K562 (cell line): ENCODE results near the gene TUBA1B. TPM values are rescaled to one million over a fixed set of nuclear protein-coding genes. Genes with fewer than 3 reads are reported as not detected.
A peak's percentile ranks its signal among the peaks of the same experiment; 100 is the strongest.

Experiments
- ATF2 ChIP-seq: sonication (generic); formaldehyde crosslinking; IDR thresholded peaks from 2 replicates; pipeline ENCODE4 v1.8.1; 2022; ENCODE audit warnings: missing genetic modification reagents
- BRCA1 ChIP-seq, 2 experiments: fragments of 450-650 bp in 1 of 2; sonication (generic) in 1 of 2; formaldehyde crosslinking in 1 of 2; IDR thresholded peaks; 2 replicates each; pipeline versions ENCODE4 v1.5.0 to v1.6.1; 2017 to 2020; ENCODE audit warnings: mild to moderate bottlenecking in 1 of 2, missing genetic modification reagents in 1 of 2
- HES1 ChIP-seq: fragments of 450-650 bp; IDR thresholded peaks from 2 replicates; pipeline ENCODE4 v1.6.1; 2016; ENCODE audit warnings: low read depth, mild to moderate bottlenecking, moderate library complexity
- HMG20A ChIP-seq: fragments of 450-650 bp; formaldehyde crosslinking; conservative IDR thresholded peaks from 2 replicates; pipeline ENCODE4 v1.4.0; 2020; ENCODE audit warnings: mild to moderate bottlenecking, mixed read lengths
- MCM5 ChIP-seq: fragments of 450-650 bp; IDR thresholded peaks from 2 replicates; pipeline ENCODE4 v1.6.1; 2016; ENCODE audit warnings: low read depth
- NBN ChIP-seq: fragments of 450-650 bp; IDR thresholded peaks from 2 replicates; pipeline ENCODE4 v1.6.1; 2016; ENCODE audit warnings: low read depth, mild to moderate bottlenecking
- POU5F1 ChIP-seq: fragments of 150-350 bp; IDR thresholded peaks from 2 replicates; pipeline ENCODE4 v1.6.1; 2014; ENCODE audit warnings: borderline replicate concordance, low read length, low read depth, mild to moderate bottlenecking; ENCODE audit not compliant: partially characterized antibody
- RBM14 ChIP-seq: fragments of 200-400 bp; formaldehyde crosslinking; IDR thresholded peaks from 2 replicates; pipeline ENCODE4 v1.6.1; 2018; ENCODE audit warnings: low read depth, mild to moderate bottlenecking, low read length, moderate library complexity, borderline replicate concordance; ENCODE audit not compliant: insufficient read depth
- SMAD2 ChIP-seq: fragments of 150-350 bp; IDR thresholded peaks from 2 replicates; pipeline ENCODE4 v1.6.1; 2014; ENCODE audit warnings: low read depth, mild to moderate bottlenecking, low read length
- THRAP3 ChIP-seq: fragments of 450-650 bp; IDR thresholded peaks from 2 replicates; pipeline ENCODE4 v1.6.1; 2016; ENCODE audit warnings: mild to moderate bottlenecking, inconsistent platforms, borderline replicate concordance
- ZFP91 ChIP-seq: sonication (generic); formaldehyde crosslinking; IDR thresholded peaks from 2 replicates; pipeline ENCODE4 v1.8.0; 2022; ENCODE audit warnings: mild to moderate bottlenecking, missing genetic modification reagents
- ZNF347 ChIP-seq: fragments of 450-650 bp; formaldehyde crosslinking; IDR thresholded peaks from 2 replicates; pipeline ENCODE4 v1.4.0; 2020; ENCODE audit warnings: low read depth, mild to moderate bottlenecking, moderate library complexity
- polyA plus RNA-seq, 8 experiments: library from polyadenylated mRNA; depleted of rRNA in 4 of 8; stranded (reverse) in 5 of 8; unstranded in 3 of 8; fragments of >200 nt; fragmentation: Nextera tagmentation in 2 of 8; fragmentation: Illumina TruSeq in 1 of 8; extraction: Ambion mirVana in 2 of 8; extraction: Trizol in 1 of 8; gene quantifications; 2 replicates each; pipeline versions ENCODE4 v1.2.1 to v1.2.3, GENCODE V29; 2011 to 2014; ENCODE audit warnings: inconsistent platforms in 1 of 8, missing spikeins in 1 of 8
- total RNA-seq, 7 experiments: library from RNA; depleted of rRNA in 6 of 7; stranded (reverse); fragments of >200 nt in 6 of 7; fragmentation: Illumina TruSeq in 2 of 7; extraction: Trizol in 2 of 7; gene quantifications; 2 replicates each; pipeline versions ENCODE4 v1.2.1 to v1.2.3, GENCODE V29; 2011 to 2021; ENCODE audit warnings: low replicate concordance in 1 of 7
- TF ChIP-seq, protein P1 (sequence below): fragments of 450-650 bp; formaldehyde crosslinking; IDR thresholded peaks from 2 replicates; pipeline ENCODE4 v1.4.0; 2022; ENCODE audit warnings: missing genetic modification characterization
- TF ChIP-seq, protein P2 (sequence below): fragments of 250-450 bp; sonication (Bioruptor Pico); IDR thresholded peaks from 2 replicates; pipeline ENCODE4 v1.8.0; 2022; ENCODE audit warnings: moderate library complexity, mild to moderate bottlenecking, inconsistent platforms

Gene TUBA1B
- total and polyA plus RNA-seq, 9 of the 15 experiments (the other 6 are each of a cell fraction or from before 2014, with no cell fraction given) = 2,189 to 4,624 (median 2,628) TPM

DNA sequence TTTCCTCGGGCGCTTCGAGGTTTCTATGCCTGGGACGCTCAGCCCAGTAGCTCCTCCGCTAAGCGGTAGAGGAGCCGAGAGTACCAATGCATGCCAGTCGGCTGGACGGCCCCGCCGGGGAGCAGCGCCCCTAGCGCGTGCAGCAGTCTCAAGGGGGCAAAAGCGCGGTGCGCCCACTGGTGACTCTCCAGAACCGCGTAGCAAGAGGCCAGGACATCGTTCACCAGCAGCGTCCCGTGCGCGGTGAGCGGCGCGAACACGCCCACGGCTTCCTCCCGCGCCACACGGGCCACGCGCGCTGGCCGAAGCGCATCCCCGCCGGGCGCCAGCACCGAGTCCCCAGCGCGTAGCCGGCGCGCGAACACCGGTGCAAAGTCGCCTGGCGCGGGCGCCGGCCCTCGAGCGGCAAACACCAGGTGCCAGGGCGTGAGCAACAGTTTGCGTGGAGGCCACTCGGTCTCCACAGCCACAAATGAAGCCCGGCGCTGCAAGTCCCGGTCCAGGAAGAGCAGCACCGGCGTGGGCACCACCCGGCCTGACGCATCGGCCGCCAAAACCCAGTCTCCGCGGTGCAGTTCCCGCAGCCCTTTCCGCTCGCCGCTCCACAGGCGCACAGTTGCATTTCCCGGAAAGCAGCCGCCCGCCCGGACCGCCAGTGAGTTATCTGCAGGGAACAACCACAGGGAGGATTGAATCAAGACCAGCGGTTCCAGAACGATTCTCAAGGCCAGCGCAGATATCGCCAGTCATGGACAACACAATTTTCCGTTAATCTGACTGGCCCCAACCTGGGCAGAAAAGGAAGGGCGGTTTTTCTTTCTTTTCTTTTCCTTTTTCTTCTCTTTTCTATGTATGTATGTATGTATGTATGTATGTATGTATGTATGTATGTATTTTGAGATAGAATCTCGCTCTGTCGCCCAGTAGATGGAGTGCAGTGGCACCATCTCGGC is 41.1 kb downstream of the TUBA1B start (continued):
- peak; percentile 65; the same call in 1 of the 2 replicates for TF ChIP-seq HES1
- peak; percentile 32; the same call in 1 of the 2 replicates for TF ChIP-seq NBN
- TF ChIP-seq BRCA1 (IDR thresholded peaks at IDR 0.05) = no peak
- no peak for TF ChIP-seq BRCA1 (CRISPR knock-in tag; IDR thresholded peaks at IDR 0.05)
- no peak for TF ChIP-seq POU5F1
- no peak for TF ChIP-seq RBM14
- TF ChIP-seq, protein P1, sequence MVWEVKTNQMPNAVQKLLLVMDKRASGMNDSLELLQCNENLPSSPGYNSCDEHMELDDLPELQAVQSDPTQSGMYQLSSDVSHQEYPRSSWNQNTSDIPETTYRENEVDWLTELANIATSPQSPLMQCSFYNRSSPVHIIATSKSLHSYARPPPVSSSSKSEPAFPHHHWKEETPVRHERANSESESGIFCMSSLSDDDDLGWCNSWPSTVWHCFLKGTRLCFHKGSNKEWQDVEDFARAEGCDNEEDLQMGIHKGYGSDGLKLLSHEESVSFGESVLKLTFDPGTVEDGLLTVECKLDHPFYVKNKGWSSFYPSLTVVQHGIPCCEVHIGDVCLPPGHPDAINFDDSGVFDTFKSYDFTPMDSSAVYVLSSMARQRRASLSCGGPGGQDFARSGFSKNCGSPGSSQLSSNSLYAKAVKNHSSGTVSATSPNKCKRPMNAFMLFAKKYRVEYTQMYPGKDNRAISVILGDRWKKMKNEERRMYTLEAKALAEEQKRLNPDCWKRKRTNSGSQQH (CRISPR knock-in tag) = no peak
- TF ChIP-seq ZNF347 (CRISPR knock-in tag) = no peak
- TF ChIP-seq, protein P2, sequence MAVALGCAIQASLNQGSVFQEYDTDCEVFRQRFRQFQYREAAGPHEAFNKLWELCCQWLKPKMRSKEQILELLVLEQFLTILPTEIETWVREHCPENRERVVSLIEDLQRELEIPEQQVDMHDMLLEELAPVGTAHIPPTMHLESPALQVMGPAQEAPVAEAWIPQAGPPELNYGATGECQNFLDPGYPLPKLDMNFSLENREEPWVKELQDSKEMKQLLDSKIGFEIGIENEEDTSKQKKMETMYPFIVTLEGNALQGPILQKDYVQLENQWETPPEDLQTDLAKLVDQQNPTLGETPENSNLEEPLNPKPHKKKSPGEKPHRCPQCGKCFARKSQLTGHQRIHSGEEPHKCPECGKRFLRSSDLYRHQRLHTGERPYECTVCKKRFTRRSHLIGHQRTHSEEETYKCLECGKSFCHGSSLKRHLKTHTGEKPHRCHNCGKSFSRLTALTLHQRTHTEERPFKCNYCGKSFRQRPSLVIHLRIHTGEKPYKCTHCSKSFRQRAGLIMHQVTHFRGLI = no peak
- no peak for TF ChIP-seq MCM5
- no peak for TF ChIP-seq THRAP3
- TF ChIP-seq ZFP91 (CRISPR knock-in tag) = no peak
- TF ChIP-seq SMAD2 = no peak
- no peak for TF ChIP-seq ATF2 (CRISPR knock-in tag)
- no peak for TF ChIP-seq HMG20A (CRISPR knock-in tag)
